ENCODE results near the gene CHDH. TPM values are rescaled to one million over a fixed set of nuclear protein-coding genes. Genes with fewer than 3 reads are reported as not detected.

The CHDH gene
- 0.09 and 0.16 TPM in 2 replicates for total RNA-seq

GRCh38 chr3:53846134-53846850 is at the start of gene CHDH, which contains the start of gene IL17RB:
Gene CHDH, minus strand, starts transcription at chr3:53846419. Its CDS starts 22,411 bp downstream, at chr3:53824008.
Gene IL17RB, plus strand, starts transcription at chr3:53846568. Its CDS starts 21 bp downstream, at chr3:53846589.

GRCh38 chr3:53891497-53892285 is 45.5 kb upstream of the CHDH start, which contains the start of gene SELENOK:
Gene SELENOK, minus strand, starts transcription at chr3:53891859.

GRCh38 chr3:53881691-53882593 is 35.7 kb upstream of the CHDH start, which contains the start of gene ACTR8:
Gene ACTR8, minus strand, starts transcription at chr3:53882152. Its CDS starts 51 bp downstream, at chr3:53882101.

Other genes with a start within 250 kb of the CHDH start
- gene IL17RB, start 149 bp upstream of the CHDH start, total RNA-seq: under 0.01 and 0.09 TPM in 2 replicates
- 41.8 and 42.8 TPM in 2 replicates for gene ACTR8, start 35.7 kb upstream of the CHDH start, total RNA-seq
- gene SELENOK, start 45.4 kb upstream of the CHDH start, total RNA-seq: 16.1 and 20.2 TPM in 2 replicates